Measurements from ENCODE around the gene TOR3A. TPM values are rescaled to one million over a fixed set of nuclear protein-coding genes. Genes with fewer than 3 reads are reported as not detected.
A peak's percentile ranks its signal among the peaks of the same experiment; 100 is the strongest.

Gene TOR3A

GRCh38 chr1:179144626-179145025 is 62.8 kb downstream of the TOR3A start:
- no peak overlapping the region for H4K8ac ChIP-seq (ENCODE audit: low read length)
- H2BK15ac ChIP-seq (ENCODE audit: low read depth, poor library complexity, severe bottlenecking) = no peak overlapping the region
- no peak overlapping the region for H2AFZ ChIP-seq (ENCODE audit: low read depth, low read length)
- H3K27ac ChIP-seq (ENCODE audit: low read length, poor library complexity, severe bottlenecking) = no peak overlapping the region
- H3K4me2 ChIP-seq (ENCODE audit: low read length, poor library complexity, severe bottlenecking) = no peak overlapping the region
- peaks cover 6% of the 10 kb centered on the region for H3K4me1 ChIP-seq (ENCODE audit: control insufficient read depth, insufficient read depth, low read depth, low read length)
- no peak overlapping the region for H3K23ac ChIP-seq (ENCODE audit: low read length in 2 of 2)
- peak overlapping the region; percentile 99 for H3K9ac ChIP-seq (ENCODE audit: low read length)
- H3K9me3 ChIP-seq (ENCODE audit: control insufficient read depth, low read length) = peaks cover 3% of the 10 kb centered on the region
- peaks cover 4 to 16% of the 10 kb centered on the region in 2 experiments for H3K36me3 ChIP-seq (ENCODE audit: control insufficient read depth in 1 of 2, insufficient read depth in 2 of 2, low read depth in 1 of 2, low read length in 2 of 2)
- no peaks in the 10 kb centered on the region for H3K27me3 ChIP-seq (ENCODE audit: control insufficient read depth in 1 of 2, insufficient read depth in 1 of 2, low read length in 2 of 2)
- WGBS = no CpG with 5 or more reads among the region's 1 CpG
- no peak overlapping the region for H3K14ac ChIP-seq (ENCODE audit: low read length in 2 of 2)
- H3K4ac ChIP-seq (ENCODE audit: low read depth in 1 of 2, low read length in 2 of 2) = no peak overlapping the region
- H3K79me1 ChIP-seq (replicated peaks; ENCODE audit: low read length, poor library complexity, severe bottlenecking) = peaks cover 10% of the 10 kb centered on the region
- no peak overlapping the region for H2BK5ac ChIP-seq (ENCODE audit: low read depth, low read length, poor library complexity, severe bottlenecking)
- no peak overlapping the region for H2AK5ac ChIP-seq (ENCODE audit: low read length, severe bottlenecking)
- no peak overlapping the region for H2BK12ac ChIP-seq (ENCODE audit: low read length in 2 of 2)
- DNase-seq = no peak
- H3K18ac ChIP-seq (ENCODE audit: low read depth in 1 of 2, low read length in 2 of 2) = no peak overlapping the region
- no peak overlapping the region for H3K4me3 ChIP-seq (ENCODE audit: insufficient read depth in 1 of 2, low read depth in 1 of 2, low read length in 2 of 2)
- no peak overlapping the region for H2BK120ac ChIP-seq (ENCODE audit: low read depth, low read length)
- no peak overlapping the region for H4K91ac ChIP-seq (ENCODE audit: low read length)

GRCh38 chr1:179145521-179145920 is 63.7 kb downstream of the TOR3A start:
- H3K14ac ChIP-seq (ENCODE audit: low read length in 2 of 2) = no peak overlapping the region
- H3K4ac ChIP-seq (ENCODE audit: low read depth in 1 of 2, low read length in 2 of 2) = no peak overlapping the region
- H3K27me3 ChIP-seq (ENCODE audit: control insufficient read depth in 1 of 2, insufficient read depth in 1 of 2, low read length in 2 of 2) = no peaks in the 10 kb centered on the region
- no peak overlapping the region for H3K23ac ChIP-seq (ENCODE audit: low read length in 2 of 2)
- H2AFZ ChIP-seq (ENCODE audit: low read depth, low read length) = no peak overlapping the region
- no peak overlapping the region for H3K4me2 ChIP-seq (ENCODE audit: low read length, poor library complexity, severe bottlenecking)
- H3K4me3 ChIP-seq (ENCODE audit: insufficient read depth in 1 of 2, low read depth in 1 of 2, low read length in 2 of 2) = no peak overlapping the region
- H3K18ac ChIP-seq (ENCODE audit: low read depth in 1 of 2, low read length in 2 of 2) = no peak overlapping the region
- H3K4me1 ChIP-seq (ENCODE audit: control insufficient read depth, insufficient read depth, low read depth, low read length) = peaks cover 5% of the 10 kb centered on the region
- no peak overlapping the region for H4K91ac ChIP-seq (ENCODE audit: low read length)
- no peak overlapping the region for H2BK120ac ChIP-seq (ENCODE audit: low read depth, low read length)
- no peak overlapping the region for H2BK15ac ChIP-seq (ENCODE audit: low read depth, poor library complexity, severe bottlenecking)
- H3K36me3 ChIP-seq (ENCODE audit: control insufficient read depth in 1 of 2, insufficient read depth in 2 of 2, low read depth in 1 of 2, low read length in 2 of 2) = peaks cover 3 to 7% of the 10 kb centered on the region in 2 experiments
- peak overlapping the region in 1 of 2 experiments; percentile 42 for H2BK12ac ChIP-seq (ENCODE audit: low read length in 2 of 2)
- peaks cover 12% of the 10 kb centered on the region for H3K79me1 ChIP-seq (replicated peaks; ENCODE audit: low read length, poor library complexity, severe bottlenecking)
- peaks cover 3% of the 10 kb centered on the region for H3K9me3 ChIP-seq (ENCODE audit: control insufficient read depth, low read length)
- no peak overlapping the region for H3K27ac ChIP-seq (ENCODE audit: low read length, poor library complexity, severe bottlenecking)
- no peak overlapping the region for H2BK5ac ChIP-seq (ENCODE audit: low read depth, low read length, poor library complexity, severe bottlenecking)
- no peak for DNase-seq
- no peak overlapping the region for H4K8ac ChIP-seq (ENCODE audit: low read length)
- H2AK5ac ChIP-seq (ENCODE audit: low read length, severe bottlenecking) = no peak overlapping the region
- H3K9ac ChIP-seq (ENCODE audit: low read length) = peak overlapping the region; percentile 99
- 97% methylated on average over 3 of the region's 3 CpGs for WGBS

Small RNA genes lying within 50 kb of the gene (small RNA-seq; reads per million reads assigned to genes)
- not detected for gene AL512326.3 (ENCODE audit: low read depth)

Data from mesenchymal stem cell (in vitro differentiated cells and primary cell).